ENCODE measurements around the gene ZNF784. TPM values are rescaled to one million over a fixed set of nuclear protein-coding genes. Genes with fewer than 3 reads are reported as not detected.

Gene ZNF784
- total and polyA plus RNA-seq, 2 of the 13 experiments (the other 11 are each of a cell fraction or from before 2014, with no cell fraction given): 4.1 to 4.2 TPM

DNA sequence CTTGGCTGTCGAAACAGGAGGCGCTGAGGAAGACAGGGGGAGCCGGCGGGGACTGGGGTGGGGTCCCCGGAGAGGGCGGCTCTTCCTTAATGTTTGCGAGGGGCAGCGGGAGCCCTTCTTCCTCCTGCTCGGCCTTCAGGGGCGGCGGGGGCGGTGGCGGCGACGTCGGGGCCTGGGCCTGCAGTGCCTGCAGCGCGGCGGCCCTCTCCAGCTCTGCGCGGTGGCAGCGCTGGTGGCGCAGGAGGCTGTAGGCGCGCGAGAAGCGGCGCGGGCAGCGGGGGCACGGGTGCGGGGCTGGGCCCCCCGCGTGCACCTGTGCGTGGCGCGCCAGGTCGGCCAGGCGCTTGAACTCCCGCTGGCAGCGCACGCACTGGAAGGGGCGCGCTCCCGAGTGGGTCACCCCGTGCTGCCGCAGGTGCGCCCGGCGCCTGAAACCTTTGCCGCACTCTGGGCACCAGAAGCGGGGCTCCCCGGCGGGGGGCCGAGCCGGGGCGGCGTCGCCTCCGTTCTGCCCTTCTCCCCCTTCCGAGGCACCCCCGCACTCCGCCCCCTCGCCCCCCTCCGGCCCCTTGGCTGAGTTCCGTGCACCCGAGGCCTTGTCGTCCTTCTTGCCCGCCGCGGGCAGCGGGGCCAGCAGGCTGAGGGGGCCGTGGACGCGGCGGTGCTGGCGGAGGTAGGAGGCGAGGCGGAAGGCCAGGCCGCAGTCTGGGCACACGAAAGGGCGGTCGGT, 46.2 kb downstream of the ZNF784 start:
- no TSS peak for BruUV-seq (replicated peaks)
- intact Hi-C loops (cut with micrococcal nuclease; ENCODE audit: unreplicated experiment): no loop called here
- in situ Hi-C loops (cut with HindIII; ENCODE audit: extremely low pct_ligation_motif_present, low pct_unique_long_range_greater_than_20kb): no loop called here
- ChIA-PET POLR2A (no interaction called here), CTCF (ENCODE audit: low intra/inter-chr PET ratio, low total read pairs) (no interaction called here)
- TF ChIP-seq ZNF670 (CRISPR knock-in tag; IDR thresholded peaks at IDR 0.05; ENCODE audit: borderline replicate concordance) (no peak), NFE2 (CRISPR knock-in tag; IDR thresholded peaks at IDR 0.05) (no peak), HDAC2 (CRISPR knock-in tag; IDR thresholded peaks at IDR 0.05) (no peak), RBFOX2 (IDR thresholded peaks at IDR 0.05; ENCODE audit: low read depth, low read length) (peak; percentile 3; the same call in 1 of the 2 replicates)
- TF ChIP-seq, protein P1, sequence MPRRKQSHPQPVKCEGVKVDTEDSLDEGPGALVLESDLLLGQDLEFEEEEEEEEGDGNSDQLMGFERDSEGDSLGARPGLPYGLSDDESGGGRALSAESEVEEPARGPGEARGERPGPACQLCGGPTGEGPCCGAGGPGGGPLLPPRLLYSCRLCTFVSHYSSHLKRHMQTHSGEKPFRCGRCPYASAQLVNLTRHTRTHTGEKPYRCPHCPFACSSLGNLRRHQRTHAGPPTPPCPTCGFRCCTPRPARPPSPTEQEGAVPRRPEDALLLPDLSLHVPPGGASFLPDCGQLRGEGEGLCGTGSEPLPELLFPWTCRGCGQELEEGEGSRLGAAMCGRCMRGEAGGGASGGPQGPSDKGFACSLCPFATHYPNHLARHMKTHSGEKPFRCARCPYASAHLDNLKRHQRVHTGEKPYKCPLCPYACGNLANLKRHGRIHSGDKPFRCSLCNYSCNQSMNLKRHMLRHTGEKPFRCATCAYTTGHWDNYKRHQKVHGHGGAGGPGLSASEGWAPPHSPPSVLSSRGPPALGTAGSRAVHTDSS (CRISPR knock-in tag; conservative IDR thresholded peaks at IDR 0.05): no peak
- TF ChIP-seq, protein P2, sequence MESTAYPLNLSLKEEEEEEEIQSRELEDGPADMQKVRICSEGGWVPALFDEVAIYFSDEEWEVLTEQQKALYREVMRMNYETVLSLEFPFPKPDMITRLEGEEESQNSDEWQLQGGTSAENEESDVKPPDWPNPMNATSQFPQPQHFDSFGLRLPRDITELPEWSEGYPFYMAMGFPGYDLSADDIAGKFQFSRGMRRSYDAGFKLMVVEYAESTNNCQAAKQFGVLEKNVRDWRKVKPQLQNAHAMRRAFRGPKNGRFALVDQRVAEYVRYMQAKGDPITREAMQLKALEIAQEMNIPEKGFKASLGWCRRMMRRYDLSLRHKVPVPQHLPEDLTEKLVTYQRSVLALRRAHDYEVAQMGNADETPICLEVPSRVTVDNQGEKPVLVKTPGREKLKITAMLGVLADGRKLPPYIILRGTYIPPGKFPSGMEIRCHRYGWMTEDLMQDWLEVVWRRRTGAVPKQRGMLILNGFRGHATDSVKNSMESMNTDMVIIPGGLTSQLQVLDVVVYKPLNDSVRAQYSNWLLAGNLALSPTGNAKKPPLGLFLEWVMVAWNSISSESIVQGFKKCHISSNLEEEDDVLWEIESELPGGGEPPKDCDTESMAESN (CRISPR knock-in tag; conservative IDR thresholded peaks at IDR 0.05): no peak
- TF ChIP-seq, protein P3, sequence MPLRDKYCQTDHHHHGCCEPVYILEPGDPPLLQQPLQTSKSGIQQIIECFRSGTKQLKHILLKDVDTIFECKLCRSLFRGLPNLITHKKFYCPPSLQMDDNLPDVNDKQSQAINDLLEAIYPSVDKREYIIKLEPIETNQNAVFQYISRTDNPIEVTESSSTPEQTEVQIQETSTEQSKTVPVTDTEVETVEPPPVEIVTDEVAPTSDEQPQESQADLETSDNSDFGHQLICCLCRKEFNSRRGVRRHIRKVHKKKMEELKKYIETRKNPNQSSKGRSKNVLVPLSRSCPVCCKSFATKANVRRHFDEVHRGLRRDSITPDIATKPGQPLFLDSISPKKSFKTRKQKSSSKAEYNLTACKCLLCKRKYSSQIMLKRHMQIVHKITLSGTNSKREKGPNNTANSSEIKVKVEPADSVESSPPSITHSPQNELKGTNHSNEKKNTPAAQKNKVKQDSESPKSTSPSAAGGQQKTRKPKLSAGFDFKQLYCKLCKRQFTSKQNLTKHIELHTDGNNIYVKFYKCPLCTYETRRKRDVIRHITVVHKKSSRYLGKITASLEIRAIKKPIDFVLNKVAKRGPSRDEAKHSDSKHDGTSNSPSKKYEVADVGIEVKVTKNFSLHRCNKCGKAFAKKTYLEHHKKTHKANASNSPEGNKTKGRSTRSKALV (CRISPR knock-in tag; IDR thresholded peaks at IDR 0.05): no peak
- Histone ChIP-seq H3K4me1 (ENCODE audit: insufficient read depth, low read length) (peaks cover 25% of the 10 kb centered on the region), H3K27me3 (ENCODE audit: control insufficient read depth in 1 of 2, insufficient read depth in 2 of 2, low read length in 2 of 2) (no peaks in the 10 kb centered on the region), H3K27ac (ENCODE audit: extremely low read length, insufficient read depth, low read length) (no peak overlapping the region), H3K9me3 (ENCODE audit: low read length) (no peaks in the 10 kb centered on the region), H3K36me3 (replicated peaks in 1 of 2; ENCODE audit: control insufficient read depth in 1 of 2, insufficient read depth in 2 of 2, low read length in 2 of 2) (0 out of 5 replicates have a peak, but pooled peaks cover 0 to 8% of the 10 kb centered on the region in 2 experiments), H2AFZ (ENCODE audit: low read length) (no peak overlapping the region), H3K79me2 (ENCODE audit: insufficient read depth, low read length) (peaks cover 9% of the 10 kb centered on the region), H3K4me2 (ENCODE audit: low read depth, low read length) (no peak overlapping the region), H3K4me3 (replicated peaks in 1 of 3; ENCODE audit: insufficient read depth in 1 of 3, low read depth in 2 of 3, low read length in 3 of 3) (no peak overlapping the region), H4K20me1 (ENCODE audit: insufficient read depth, low read length) (no peaks in the 10 kb centered on the region), H3K9ac (ENCODE audit: insufficient read depth, low read depth, low read length) (no peak overlapping the region)
- DNase-seq (ENCODE audit: low spot score) (no peak), ATAC-seq (no peak), FAIRE-seq (no peak)
- WGBS (ENCODE audit: low lambda C conversion rate): 96% methylated on average over 69 of the region's 83 CpGs

Data from HepG2 (cell line).